Measurements from ENCODE around the gene SRSF10.

GRCh38 chr1:23963617-23964234, 16.4 kb downstream of the SRSF10 start:
- no peak for TF ChIP-seq POLR2A (IDR thresholded peaks at IDR 0.05; ENCODE audit: low read depth)
- TF ChIP-seq CTCF (IDR thresholded peaks at IDR 0.05): no peak
- TF ChIP-seq EP300 (IDR thresholded peaks at IDR 0.05): no peak
- no peak for TF ChIP-seq POLR2AphosphoS5 (IDR thresholded peaks at IDR 0.05)

Measured in esophagus muscularis mucosa (tissue), 4 donors.